ENCODE data around the gene CENPE.
A peak's percentile ranks its signal among the peaks of the same experiment; 100 is the strongest.

CENPE gene

DNA sequence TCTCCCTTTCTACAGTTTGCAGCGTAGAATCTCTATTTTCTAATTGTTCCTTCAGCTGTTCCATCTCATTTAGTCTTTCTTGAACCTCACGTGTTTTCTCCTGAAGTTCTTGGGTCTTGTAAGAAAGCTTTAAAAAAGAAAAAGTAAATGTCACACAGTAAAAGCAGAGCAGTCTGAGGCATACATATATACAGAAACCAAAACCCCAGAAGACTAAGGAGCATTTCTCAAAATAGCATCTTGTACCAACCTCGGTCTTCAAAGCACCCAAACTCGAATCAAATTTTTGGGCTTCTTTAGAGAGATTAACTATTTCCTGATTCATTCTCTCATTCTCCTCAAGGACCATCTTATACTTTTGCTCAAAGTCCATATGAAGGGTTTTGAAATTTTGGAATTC, 39.4 kb downstream of the CENPE start:
- H3K4me3 ChIP-seq (ENCODE audit: control insufficient read depth, low read depth, low read length): no peak overlapping the region
- DNase-seq (ENCODE audit: low read depth): no peak
- TF ChIP-seq, protein P1, sequence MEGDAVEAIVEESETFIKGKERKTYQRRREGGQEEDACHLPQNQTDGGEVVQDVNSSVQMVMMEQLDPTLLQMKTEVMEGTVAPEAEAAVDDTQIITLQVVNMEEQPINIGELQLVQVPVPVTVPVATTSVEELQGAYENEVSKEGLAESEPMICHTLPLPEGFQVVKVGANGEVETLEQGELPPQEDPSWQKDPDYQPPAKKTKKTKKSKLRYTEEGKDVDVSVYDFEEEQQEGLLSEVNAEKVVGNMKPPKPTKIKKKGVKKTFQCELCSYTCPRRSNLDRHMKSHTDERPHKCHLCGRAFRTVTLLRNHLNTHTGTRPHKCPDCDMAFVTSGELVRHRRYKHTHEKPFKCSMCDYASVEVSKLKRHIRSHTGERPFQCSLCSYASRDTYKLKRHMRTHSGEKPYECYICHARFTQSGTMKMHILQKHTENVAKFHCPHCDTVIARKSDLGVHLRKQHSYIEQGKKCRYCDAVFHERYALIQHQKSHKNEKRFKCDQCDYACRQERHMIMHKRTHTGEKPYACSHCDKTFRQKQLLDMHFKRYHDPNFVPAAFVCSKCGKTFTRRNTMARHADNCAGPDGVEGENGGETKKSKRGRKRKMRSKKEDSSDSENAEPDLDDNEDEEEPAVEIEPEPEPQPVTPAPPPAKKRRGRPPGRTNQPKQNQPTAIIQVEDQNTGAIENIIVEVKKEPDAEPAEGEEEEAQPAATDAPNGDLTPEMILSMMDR (conservative IDR thresholded peaks at IDR 0.05; ENCODE audit: control insufficient read depth, insufficient read depth, low read depth, low read length): no peak

DNA sequence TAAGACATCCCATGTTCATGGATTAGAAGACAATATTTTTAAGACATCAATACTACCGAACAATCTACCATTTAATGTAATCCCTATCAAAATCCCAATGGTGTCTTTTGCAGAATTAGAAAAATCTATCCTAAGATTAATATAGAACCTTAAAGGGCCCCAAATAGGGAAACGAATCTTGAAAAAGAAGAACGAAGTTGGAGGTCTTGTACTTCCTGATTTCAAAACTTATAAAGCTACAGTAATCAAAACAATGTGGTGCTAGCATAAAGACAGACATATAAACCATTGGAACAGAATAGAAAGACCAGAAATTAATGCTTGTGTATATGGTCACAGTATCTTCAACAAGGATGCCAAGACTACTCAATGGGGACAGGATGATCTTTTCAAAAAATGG, 42.0 kb downstream of the CENPE start:
- no peak for DNase-seq (ENCODE audit: low read depth)
- H3K4me3 ChIP-seq (ENCODE audit: control insufficient read depth, low read depth, low read length): no peak overlapping the region
- TF ChIP-seq, protein P1 (conservative IDR thresholded peaks at IDR 0.05; ENCODE audit: control insufficient read depth, insufficient read depth, low read depth, low read length): no peak

DNA sequence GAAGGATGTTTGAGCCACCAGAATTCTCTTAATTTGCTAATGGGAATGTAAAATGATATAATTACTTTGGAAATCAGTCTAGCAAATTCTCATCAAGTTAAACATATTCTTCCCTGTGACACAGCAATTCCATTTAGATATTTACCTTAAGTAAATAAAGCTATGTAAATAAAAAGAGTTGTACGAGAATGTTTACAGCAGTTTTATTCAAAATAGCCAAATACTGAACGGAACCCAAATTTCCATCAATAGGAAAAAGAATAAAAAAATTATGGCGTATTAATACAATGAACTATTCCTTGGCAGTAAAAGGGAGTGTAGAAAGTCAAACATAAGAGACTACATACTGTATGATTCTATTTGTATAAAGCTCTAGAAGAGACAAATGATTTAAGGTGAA, 45.8 kb downstream of the CENPE start:
- DNase-seq (ENCODE audit: low read depth): no peak
- TF ChIP-seq, protein P1 (conservative IDR thresholded peaks at IDR 0.05; ENCODE audit: control insufficient read depth, insufficient read depth, low read depth, low read length): no peak
- H3K4me3 ChIP-seq (ENCODE audit: control insufficient read depth, low read depth, low read length): no peak overlapping the region

DNA sequence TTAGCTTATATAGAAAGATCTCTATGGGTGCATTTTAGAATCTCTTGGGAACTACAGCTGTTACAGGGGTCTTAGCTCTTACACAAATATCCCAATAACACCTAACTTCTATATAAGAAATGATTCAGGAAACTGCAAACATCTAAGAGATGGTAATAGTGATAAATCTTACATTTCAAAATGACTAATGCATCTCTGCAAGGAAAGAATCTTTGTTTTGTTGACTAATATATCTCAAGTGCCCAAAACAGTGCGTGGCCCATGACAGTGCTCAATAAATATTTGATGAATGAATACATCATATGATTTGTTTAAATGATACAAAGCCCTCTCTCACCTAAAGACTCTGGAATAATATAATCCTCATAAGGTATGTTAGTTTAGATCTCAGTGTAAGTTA, 47.5 kb downstream of the CENPE start:
- no peak overlapping the region for H3K4me3 ChIP-seq (ENCODE audit: control insufficient read depth, low read depth, low read length)
- DNase-seq (ENCODE audit: low read depth): peak; percentile 62
- TF ChIP-seq, protein P1 (conservative IDR thresholded peaks at IDR 0.05; ENCODE audit: control insufficient read depth, insufficient read depth, low read depth, low read length): no peak

DNA sequence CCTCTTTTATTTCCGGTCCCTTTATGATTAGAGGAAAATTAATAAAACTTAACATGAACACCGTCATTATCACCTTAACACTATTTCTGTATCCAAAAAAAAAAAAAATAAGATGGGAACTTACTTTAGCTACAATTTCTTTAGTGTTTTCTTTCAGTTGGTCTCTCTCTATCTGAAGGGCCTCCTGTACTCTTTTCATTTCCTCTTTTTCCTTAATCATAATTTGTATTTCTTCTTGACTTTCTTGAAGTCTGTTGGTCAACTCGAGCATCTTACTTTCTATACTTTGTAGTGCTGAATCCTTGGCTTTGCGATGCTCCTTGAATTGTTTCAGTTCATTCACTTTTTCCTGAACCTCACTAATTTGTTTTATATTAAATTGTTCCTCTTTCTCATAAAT, 53.2 kb downstream of the CENPE start:
- TF ChIP-seq, protein P1 (conservative IDR thresholded peaks at IDR 0.05; ENCODE audit: control insufficient read depth, insufficient read depth, low read depth, low read length): no peak
- H3K4me3 ChIP-seq (ENCODE audit: control insufficient read depth, low read depth, low read length): no peak overlapping the region
- no peak for DNase-seq (ENCODE audit: low read depth)

DNA sequence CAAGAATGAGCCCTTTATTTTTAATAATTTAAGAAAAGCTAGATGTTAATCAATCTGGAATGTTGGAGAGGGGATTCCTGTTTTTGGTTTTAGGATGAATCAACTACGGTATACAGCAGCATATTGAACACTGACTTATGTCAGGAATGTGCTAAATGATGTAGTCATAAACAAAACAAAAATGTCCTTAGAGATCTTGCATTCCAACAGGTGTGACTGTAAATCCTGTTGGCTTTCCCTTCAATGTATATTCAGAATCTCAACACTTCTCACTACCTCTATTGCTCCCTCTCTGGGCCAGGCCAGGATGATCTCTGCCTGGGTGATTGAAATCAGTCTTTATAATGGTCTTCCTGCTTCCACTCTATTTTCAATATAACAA, 60.7 kb downstream of the CENPE start:
- H3K4me3 ChIP-seq (ENCODE audit: control insufficient read depth, low read depth, low read length): no peak overlapping the region

More for the DNA sequence above, 60.7 kb downstream of the CENPE start:
- peak; percentile 14 for DNase-seq (ENCODE audit: low read depth)
- TF ChIP-seq, protein P1 (conservative IDR thresholded peaks at IDR 0.05; ENCODE audit: control insufficient read depth, insufficient read depth, low read depth, low read length): no peak

Data from fibroblast of mammary gland (primary cell).